GM11168 (cell line): Measurements from ENCODE around the gene ZMIZ1.

Source experiments
- in situ Hi-C: fragments of 300-500 bp; cut with MboI; formaldehyde crosslinking; loops from one replicate; pipeline ENCODE4 v1.12.0; 2022; ENCODE audit warnings: low sequenced_read_pairs; ENCODE audit not compliant: unreplicated experiment

The ZMIZ1 gene

DNA sequence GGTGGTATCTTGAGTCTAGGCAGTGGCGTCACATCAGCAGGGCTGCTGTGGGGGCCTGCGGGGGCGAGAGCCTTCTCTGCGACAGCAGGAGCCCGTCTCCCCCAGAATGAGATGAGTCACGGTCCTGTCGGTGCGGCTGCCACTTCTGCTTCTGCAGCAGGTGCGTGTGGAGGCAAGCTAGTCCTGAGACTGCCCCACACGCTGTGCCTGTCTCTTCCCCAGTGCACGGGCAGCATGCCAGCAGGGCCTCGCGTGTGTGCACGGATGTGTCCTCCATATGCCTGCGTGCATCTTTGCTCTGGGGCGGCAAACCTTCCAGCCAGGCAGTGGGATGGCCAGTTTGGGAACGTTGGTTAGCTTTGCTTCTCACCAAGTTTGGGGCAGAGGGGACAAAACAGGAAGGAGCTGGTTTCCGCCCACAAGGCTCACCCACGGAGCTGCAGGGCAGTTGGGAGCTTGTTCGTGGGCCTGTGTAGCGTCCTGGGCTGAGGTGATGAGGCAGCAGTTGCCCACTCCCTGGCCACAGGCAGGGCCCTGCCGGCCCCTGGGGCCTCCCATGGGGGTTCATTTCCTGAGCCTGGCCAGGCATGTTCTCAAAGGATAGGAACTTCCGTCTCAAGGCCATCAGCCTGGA is 217.7 kb downstream of the ZMIZ1 start:
- in situ Hi-C loops = no loop called here

DNA sequence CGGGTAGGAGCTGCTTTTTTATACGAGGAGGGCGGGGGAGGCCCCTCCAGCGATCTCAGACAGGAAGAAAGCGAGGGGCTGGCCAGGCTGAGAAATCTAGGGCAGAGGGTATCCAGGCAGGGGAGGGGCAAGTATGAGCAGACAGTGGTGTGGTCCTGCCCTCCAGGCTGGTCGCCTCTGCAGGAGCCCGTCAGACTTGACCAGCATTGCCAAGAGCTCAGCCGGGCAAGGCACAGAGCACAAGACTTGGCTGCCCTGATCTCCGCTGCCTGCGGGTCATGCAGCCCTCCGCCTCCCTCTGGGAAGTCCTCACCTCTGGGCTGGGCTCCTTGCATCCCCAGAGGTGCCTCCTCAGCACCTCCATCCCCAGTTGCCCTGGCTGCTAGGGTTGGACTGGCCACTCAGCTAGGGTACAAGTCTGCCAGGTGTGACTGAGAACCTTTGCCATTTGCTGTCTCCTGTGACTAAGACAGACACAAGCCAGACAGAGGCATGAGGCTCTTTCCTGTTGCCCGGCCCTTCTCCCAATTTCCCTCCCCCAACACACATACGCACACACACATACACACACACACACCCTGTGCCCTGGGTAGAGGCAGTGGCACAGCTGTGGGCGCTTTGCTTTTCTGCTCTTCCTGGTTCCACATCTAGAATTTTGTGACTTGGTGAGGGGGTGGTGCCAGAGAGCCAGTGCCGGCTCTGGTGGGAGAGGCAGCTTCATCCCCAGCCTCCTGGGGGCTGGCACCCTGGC is 219.4 kb downstream of the ZMIZ1 start:
- in situ Hi-C loops = no loop called here

DNA sequence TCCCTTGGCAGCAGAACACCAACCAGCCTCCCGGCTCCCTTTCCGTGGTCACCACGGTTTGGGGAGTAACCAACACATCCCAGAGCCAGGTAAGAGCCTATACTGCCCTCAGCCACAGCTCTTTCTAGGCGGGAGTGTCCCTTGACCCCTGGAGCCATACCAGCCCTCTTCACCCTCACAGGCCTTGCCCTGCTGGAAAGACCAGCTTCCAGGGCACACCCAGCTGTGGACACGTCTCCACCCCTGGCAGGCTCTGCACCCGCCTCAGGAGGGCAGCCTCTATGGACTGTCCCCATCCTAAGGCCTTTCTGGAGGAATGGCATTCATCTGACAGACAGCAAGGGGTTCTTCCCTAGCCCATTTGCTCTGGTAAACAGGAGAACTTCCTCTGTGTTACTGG is 221.0 kb downstream of the ZMIZ1 start:
- in situ Hi-C loops = no loop called here

DNA sequence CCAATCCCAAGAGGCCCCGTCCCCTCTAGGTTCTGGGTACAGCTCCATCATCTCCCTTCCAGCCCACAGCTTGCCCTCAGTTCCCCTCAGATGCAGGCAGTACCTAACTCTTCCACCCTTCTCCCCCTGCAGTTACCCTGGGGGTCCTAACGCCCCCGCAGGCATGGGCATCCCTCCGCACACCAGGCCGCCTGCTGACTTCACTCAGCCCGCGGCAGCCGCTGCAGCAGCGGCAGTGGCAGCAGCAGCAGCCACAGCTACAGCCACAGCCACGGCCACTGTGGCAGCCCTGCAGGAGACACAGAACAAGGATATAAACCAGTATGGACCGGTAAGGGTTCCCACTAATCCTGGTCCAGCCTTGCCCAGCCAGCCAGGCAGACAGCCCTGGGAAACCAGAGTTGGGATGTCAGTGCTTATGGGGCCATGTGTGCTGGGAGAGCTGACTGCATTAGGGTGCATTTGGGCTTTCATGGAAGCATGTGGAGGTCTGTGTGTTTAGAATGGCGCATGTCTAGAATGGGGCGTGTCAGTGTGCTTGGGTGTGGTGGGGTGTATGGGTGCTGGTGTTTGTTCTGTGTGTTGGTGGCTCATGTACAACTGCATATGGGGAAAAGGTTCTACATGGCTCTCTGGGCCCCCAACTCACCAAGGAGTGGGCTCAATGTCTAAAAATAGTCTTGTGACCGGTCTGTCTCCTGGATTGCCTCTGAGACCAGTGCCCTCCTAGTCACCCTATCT is 223.4 kb downstream of the ZMIZ1 start:
- in situ Hi-C loops = no loop called here

DNA sequence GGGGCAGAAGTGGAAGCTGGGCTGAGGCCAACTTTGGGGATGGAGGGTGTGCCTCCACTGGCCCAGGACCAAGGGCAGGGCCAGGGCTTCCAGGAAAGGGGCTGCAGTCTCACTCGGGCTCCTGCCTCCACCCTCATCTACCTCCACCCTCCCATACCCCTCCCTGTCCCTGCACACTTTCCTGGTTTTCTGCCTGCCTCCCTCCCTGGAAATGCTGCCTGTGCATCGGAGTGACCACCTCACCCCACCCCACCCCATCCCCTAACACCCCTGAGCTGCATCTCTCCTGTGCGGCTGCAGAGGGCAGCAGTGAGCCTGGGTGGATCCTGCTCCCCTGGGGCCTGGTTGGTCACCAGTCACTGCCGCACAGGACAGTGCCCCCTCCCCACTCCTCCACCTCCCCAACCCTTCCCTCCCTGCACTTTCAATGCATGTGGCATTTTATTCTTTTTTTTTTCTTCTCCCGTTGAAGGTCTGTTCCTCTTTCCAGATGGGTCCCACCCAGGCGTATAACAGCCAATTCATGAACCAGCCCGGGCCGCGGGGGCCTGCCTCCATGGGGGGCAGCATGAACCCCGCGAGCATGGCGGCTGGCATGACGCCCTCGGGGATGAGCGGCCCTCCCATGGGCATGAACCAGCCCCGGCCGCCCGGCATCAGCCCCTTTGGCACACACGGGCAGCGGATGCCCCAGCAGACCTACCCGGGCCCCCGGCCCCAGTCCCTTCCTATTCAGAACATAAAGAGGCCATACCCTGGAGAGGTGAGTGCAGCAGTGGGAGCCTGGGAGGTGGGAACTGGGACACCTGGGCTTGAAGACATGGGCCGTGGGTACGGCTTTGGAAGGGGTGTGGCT is 224.4 kb downstream of the ZMIZ1 start:
- in situ Hi-C loops = no loop called here

DNA sequence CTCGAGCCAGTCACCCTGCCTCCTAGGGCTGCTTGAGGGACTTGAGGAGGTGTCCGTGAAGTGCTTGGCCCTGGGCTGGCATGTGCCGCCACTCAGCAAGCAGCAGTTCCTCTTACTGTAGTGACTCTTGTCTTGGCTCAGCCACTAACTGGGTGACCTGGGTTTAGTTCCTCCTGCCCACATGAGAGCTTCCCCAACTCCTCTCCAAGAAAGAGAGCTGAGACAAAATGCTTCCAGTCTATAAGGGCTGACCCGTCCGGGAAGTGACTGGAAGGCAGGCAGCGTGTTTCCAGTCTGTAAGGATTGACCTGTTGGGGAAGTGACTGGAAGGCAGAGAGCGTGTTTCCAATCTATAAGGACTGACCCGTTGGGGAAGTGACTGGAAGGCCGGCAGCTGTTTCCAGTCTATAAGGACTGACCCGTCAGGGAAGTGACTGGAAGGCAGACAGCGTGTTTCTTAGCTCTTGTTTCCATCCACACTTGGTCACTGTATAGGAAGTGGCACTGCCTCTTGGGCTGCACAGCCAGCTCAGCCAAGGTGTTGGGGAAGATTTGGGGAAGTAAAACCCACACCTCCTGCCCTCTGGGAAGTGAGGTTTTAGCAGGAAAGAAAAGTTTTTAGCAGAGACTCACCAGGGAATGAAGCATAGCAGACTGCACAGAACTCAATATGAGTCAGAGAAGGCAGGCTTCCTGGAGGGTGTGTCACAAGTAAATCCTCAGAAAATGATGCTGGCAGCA is 225.2 kb downstream of the ZMIZ1 start:
- in situ Hi-C loops = no loop called here

DNA sequence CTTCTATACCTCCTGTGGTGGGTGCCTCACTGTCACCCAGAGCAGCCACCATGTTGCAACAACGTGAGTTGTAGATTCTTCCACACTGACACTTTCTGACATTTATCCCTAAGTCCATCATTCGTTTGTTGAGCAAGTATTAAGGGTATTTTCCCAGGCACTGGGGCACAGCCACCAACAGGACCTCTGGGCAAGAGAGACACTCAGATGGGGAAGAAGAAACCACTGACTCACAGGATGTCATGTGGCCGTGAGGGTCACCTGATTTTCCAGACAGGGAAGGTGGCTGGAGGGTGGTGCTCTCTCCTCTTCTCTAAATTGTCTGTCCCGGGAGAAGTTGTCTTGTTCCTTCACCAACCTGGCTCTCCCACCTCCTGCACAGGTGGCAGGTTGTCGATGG is 226.8 kb downstream of the ZMIZ1 start:
- in situ Hi-C loops = no loop called here

DNA sequence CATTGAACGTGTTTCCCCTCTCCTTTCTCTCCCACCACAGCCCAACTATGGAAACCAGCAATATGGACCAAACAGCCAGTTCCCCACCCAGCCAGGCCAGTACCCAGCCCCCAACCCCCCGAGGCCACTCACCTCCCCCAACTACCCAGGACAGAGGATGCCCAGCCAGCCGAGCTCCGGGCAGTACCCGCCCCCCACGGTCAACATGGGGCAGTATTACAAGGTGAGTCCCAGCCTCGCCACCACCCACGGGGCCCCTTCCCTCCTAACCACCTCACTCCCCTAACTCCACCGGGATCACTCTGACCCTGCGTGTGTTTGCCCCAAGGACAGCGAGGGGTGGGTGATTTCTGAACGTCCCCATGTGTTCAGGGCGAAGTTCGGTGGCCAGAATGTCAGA is 227.7 kb downstream of the ZMIZ1 start:
- in situ Hi-C loops = no loop called here

DNA sequence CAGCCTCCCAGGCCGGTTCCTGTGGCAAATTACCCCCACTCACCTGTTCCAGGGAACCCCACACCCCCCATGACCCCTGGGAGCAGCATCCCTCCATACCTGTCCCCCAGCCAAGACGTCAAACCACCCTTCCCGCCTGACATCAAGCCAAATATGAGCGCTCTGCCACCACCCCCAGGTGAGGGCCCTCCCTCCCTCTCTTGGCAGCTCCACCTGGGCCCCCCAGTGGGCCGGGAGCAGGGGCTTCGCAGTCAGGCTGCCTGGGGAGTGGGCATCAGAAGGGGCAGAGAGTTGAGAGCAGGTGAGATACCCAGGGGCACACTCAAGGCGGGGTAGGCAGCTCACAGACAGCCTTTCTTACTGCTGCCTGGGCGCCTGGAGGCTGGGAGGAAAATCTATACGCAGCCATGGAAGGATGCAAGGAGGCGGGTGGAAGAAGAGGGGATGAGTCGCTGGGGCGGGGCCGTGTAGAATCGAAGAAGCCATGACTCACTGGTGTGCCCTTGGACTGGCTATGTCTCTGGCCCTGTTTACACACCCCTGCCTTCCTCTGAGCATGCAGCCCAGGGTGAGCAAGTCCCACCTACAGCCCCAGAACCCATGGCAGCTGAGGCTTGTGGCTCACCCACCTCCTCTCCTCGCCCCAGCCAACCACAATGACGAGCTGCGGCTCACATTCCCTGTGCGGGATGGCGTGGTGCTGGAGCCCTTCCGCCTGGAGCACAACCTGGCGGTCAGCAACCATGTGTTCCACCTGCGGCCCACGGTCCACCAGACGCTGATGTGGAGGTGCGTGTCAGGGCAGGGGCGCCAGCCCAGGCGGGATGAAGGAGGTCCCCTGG is 229.9 kb downstream of the ZMIZ1 start:
- in situ Hi-C loops = no loop called here

DNA sequence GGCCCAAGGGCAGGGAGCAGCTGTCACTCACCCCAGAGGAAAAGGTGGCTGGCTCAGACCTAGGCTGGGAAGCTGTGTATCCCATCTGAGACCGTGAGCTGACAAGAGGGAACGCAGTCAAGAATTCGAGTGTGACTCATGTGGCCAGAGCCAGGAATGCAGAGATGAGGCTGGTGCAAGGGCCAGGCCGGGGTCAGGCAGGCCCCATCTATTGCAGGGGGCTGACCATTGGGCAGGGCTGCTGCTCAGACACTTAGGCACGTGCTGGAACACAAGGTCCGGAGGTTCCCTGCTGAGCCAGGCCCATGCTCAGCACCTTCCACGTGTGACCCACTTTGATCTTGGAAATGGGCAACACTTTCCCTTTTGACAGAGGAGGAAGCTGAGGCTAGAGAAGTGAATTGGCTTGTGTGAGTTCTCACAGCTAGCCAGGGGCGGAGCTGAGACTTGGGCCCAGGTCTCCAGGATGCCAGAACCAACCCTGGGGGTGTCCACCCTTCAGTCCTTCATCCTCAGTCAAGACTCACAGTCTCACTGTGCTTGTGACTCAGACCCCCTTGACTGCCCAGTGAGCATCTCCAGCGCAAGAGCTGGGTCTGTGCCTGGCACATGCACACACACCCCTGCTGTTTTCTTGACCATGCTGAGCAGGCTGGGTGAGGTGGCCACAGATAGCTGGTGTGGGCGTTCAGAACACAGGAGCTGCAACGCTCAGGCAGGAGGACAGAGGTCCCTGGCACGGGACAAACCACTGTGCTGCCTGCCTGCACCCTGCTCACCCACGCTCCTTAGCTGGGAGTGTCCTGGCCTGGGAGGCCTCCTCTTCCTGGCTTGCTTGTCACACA is 230.9 kb downstream of the ZMIZ1 start:
- in situ Hi-C loops = no loop called here

DNA sequence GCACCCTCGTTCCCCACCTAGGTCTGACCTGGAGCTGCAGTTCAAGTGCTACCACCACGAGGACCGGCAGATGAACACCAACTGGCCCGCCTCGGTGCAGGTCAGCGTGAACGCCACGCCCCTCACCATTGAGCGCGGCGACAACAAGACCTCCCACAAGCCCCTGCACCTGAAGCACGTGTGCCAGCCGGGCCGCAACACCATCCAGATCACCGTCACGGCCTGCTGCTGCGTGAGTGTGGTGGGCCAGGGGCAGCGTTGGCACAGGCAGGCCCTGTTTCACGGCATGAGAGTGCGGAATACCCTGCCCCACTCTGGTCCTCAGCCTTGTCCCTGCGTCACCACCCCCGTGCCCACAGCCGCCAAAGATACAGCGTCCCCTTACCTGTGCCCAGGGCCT is 231.9 kb downstream of the ZMIZ1 start:
- in situ Hi-C loops = no loop called here

DNA sequence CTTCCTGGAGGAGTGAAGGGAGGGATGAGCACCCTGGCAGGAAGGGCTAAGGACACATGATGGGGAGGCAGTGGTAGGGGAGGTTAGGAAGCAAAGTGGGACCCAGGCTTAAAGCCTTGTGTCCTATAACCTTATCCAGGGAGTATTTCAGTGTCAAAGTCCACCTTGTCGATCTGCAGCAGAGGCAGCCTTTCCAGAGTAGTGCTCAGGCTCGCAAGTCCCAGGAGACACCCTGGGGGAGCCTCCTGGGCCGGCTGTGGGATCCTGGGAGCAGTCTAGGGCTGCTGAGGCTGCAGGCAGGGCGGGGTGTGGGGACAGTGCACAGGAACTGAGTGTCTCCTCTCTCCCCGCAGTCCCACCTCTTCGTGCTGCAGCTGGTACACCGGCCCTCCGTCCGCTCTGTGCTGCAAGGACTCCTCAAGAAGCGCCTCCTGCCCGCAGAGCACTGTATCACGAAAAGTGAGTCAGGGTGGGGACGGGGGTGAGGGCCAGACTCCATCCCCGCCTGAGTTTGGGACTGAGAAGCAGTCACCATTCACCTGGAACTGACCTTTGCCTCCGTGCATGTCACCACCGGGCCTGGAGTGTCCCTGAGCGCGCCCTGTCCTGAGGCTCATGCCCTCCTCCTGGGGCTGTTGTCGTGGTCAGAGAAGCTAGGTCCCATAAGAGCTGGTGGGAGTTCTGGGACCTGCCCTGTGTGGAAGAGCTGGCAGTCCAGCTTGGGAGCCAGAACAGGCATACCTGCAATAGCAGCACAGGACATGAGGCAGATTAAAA is 233.2 kb downstream of the ZMIZ1 start:
- in situ Hi-C loops = no loop called here

DNA sequence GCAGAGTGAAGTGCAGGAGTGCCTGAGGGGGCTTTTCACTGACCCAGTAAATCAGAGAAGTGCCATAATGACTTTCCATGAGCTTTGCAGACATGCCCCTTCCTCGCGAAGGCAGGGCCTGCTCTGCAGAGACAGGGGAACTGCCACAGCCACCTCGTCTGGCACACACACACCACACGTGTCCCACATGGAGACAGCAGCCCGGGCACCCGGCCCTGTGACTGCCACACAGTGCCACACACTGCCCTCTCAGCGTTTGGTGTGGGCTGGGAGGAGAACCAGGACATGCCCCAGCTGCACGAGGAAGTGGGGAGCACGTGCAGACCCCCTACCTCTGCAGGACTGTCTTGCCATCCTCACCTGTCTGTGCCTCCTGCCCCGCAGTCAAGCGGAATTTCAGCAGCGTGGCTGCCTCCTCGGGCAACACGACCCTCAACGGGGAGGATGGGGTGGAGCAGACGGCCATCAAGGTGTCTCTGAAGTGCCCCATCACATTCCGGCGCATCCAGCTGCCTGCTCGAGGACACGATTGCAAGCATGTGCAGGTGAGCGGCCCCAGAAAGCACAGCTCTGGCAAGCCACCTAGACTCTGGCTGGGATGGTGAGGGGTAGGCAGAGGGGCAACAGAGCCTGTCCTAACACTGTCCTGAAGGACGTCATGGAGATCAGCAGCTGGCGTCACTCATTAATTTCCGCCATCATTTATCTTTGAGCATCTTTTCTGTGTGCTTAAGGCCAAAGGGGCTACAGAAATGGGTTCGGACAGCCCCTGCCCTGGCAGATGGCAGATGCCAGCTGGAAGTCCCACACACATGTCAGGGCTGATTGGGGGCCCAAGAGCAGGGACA is 235.1 kb downstream of the ZMIZ1 start:
- in situ Hi-C loops = no loop called here

DNA sequence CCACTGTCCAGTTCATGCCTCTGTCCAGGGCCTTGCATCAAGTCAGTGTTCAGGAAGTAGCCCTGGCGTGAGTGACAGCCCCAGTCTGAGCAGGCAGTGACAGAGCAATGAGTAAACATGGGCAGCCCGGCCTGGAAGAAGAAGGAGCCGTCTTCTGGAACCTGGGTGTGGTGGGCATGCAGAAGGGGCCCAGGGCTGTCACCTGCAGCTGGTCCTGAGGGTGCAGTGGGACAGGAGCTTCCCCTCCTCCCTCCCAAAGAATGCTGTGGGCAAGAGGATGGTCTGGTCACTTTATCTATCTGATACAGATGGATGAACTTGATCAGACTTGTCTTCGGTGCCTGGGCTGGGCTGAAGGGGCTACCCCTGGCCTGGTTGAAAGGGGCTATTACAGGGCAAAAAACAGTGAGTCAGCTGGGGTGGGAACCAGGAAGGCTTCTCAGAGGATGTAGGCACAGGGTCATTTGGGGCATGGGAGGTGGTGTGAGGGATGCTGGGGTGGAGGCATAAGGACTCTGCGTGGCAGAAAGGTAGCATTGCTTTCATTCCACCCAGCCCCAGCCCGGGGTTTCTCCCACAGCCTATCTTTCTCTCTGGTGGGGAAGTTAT is 235.8 kb downstream of the ZMIZ1 start:
- in situ Hi-C loops = no loop called here

DNA sequence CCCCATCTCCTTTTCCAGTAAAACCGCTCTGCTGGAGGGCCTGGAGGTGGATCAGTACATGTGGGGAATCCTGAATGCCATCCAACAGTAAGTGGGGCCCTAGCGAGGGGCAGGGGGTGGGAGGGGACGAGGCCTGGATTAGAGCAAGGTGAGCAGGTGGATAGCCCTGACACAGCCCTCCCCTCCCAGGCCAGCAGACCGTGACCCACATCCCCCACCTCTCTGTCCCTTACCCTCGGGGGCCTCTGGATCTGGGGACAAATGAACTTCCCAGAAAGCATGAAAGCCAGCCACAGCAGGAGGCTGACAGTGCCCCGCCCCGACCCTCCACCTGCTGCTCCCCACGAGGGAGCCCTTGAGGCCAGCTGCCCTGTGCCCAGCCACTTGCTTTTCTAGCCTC is 236.7 kb downstream of the ZMIZ1 start:
- in situ Hi-C loops = no loop called here

DNA sequence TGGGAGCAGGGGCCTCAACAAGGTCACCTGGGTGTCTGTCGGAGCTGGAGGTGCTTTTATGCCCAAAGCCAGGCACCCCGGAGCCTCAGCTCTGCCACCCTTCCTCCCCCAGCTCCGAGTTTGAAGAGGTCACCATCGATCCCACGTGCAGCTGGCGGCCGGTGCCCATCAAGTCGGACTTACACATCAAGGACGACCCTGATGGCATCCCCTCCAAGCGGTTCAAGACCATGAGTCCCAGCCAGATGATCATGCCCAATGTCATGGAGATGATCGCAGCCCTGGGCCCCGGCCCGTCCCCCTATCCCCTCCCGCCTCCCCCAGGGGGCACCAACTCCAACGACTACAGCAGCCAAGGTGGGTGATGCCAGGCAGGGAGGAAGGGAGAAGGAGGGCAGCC is 237.2 kb downstream of the ZMIZ1 start:
- in situ Hi-C loops = no loop called here
